Measurements from ENCODE around the gene NPTN.

NPTN gene

DNA sequence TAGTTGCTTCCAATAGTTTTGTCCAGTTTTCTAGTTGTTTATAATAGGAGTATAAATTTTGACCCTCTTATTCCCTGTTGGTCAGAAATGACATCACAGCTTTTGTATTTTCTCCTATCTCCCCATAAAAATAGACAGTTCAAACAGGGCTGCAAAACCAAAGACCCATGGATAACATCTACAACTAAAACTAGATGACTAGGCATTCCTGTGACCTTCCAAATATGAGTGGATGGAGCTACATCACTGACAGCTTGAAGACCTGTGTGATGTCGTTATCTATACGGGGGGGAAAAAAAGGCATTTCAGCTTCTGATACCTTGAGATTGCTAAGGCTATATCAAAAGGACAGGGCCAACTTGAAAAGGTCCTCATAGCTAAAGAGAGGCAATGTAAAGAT is 105.6 kb downstream of the NPTN start:
- TF ChIP-seq SIN3A (IDR thresholded peaks at IDR 0.05; ENCODE audit: borderline replicate concordance, insufficient read depth, low read length) (no peak), FOXP2 (optimal IDR thresholded peaks at IDR 0.05; ENCODE audit: borderline replicate concordance, extremely low read depth, extremely low read length, insufficient read depth) (no peak)

DNA sequence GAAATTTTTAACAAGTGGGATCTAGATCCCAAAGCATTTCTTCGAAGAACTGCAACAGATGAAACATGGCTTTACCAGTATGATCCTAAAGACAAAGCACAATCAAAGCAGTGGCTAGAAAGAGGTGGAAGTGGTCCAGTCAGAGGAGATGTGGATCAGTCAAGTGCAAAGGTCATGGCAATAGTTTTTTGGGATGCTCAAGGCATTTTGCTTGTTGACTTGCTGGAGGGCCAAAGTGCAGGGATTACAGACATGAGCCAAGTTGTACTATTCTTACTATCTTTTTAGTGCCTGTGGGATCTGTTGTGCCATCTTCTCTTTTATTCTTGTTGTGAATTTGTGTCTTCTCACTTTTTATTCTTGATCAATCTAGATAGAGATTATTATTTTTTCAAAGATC is 108.3 kb downstream of the NPTN start:
- TF ChIP-seq TAF1 (IDR thresholded peaks at IDR 0.05; ENCODE audit: borderline replicate concordance, insufficient read depth, low read length) (no peak), FOXP2 (optimal IDR thresholded peaks at IDR 0.05; ENCODE audit: borderline replicate concordance, extremely low read depth, extremely low read length, insufficient read depth) (no peak), POLR2AphosphoS5 (IDR thresholded peaks at IDR 0.05; ENCODE audit: low read depth, low read length) (no peak), SIN3A (IDR thresholded peaks at IDR 0.05; ENCODE audit: borderline replicate concordance, insufficient read depth, low read length) (no peak)
- TF ChIP-seq, protein P1, sequence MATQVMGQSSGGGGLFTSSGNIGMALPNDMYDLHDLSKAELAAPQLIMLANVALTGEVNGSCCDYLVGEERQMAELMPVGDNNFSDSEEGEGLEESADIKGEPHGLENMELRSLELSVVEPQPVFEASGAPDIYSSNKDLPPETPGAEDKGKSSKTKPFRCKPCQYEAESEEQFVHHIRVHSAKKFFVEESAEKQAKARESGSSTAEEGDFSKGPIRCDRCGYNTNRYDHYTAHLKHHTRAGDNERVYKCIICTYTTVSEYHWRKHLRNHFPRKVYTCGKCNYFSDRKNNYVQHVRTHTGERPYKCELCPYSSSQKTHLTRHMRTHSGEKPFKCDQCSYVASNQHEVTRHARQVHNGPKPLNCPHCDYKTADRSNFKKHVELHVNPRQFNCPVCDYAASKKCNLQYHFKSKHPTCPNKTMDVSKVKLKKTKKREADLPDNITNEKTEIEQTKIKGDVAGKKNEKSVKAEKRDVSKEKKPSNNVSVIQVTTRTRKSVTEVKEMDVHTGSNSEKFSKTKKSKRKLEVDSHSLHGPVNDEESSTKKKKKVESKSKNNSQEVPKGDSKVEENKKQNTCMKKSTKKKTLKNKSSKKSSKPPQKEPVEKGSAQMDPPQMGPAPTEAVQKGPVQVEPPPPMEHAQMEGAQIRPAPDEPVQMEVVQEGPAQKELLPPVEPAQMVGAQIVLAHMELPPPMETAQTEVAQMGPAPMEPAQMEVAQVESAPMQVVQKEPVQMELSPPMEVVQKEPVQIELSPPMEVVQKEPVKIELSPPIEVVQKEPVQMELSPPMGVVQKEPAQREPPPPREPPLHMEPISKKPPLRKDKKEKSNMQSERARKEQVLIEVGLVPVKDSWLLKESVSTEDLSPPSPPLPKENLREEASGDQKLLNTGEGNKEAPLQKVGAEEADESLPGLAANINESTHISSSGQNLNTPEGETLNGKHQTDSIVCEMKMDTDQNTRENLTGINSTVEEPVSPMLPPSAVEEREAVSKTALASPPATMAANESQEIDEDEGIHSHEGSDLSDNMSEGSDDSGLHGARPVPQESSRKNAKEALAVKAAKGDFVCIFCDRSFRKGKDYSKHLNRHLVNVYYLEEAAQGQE (IDR thresholded peaks at IDR 0.05; ENCODE audit: insufficient read depth in 1 of 2, low read depth in 2 of 2, low read length in 2 of 2): no peak

DNA sequence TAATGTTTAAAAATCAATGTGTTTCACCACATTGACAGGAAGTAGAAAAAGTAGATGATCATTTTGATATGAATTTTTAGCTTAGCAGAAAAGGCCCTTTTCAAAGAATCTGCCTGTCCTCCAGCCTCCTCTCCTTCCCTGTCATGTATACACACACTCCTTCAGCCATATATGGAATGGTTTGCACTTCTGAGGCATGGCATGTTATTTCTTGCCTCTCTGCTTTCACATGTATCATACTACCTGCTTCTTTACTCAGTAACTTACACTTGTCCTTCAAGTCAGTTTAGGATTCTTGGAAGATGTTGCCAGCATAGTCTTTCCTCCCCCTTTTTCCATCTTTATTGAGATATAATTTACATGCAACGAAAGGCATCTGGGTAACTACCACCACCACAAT is 111.2 kb downstream of the NPTN start:
- TF ChIP-seq FOXP2 (optimal IDR thresholded peaks at IDR 0.05; ENCODE audit: borderline replicate concordance, extremely low read depth, extremely low read length, insufficient read depth): no peak
- TF ChIP-seq SIN3A (IDR thresholded peaks at IDR 0.05; ENCODE audit: borderline replicate concordance, insufficient read depth, low read length): no peak
- TF ChIP-seq, protein P1 (IDR thresholded peaks at IDR 0.05; ENCODE audit: insufficient read depth in 1 of 2, low read depth in 2 of 2, low read length in 2 of 2): no peak
- TF ChIP-seq TAF1 (IDR thresholded peaks at IDR 0.05; ENCODE audit: borderline replicate concordance, insufficient read depth, low read length): no peak
- TF ChIP-seq POLR2AphosphoS5 (IDR thresholded peaks at IDR 0.05; ENCODE audit: low read depth, low read length): no peak

DNA sequence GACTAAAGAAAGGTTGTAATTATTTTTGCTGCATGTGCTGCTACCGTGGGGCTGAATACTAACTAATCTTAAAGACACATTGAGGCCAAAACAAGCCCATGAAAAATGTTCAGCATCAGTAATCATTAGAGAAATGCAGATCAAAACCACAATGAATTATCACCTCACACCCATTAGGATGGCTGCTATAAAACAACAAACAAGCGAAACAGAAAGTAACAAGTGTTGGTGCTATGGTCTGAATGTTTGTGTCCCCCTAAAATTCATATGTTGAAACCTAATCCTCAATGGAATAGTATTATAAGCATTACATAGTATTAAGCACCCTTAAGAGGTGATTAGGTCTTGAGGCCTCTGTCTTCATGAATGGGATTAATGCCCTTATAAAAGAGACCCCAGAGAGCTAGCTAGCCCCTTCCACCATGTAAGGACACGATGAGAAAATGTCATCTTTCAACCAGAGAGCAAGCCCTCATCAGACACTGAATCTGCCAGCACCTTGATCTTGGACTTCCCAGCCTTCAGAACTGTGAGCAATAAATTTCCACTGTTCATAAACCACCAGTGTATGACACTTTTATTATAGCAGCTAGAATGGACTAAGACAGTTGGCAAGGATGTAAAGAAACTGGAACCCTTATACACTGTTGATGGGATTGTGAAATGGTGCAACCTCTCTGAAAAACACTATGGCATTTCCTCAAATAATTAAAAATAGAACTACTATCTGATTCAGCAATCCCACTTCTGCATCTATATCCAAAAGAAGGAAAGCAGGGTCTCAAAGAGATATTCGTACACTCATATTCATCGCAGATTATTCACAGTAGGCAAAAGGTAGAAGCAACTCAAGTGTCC is 114.1 kb downstream of the NPTN start:
- TF ChIP-seq FOXP2 (optimal IDR thresholded peaks at IDR 0.05; ENCODE audit: borderline replicate concordance, extremely low read depth, extremely low read length, insufficient read depth) (no peak), POLR2AphosphoS5 (IDR thresholded peaks at IDR 0.05; ENCODE audit: low read depth, low read length) (no peak), TAF1 (IDR thresholded peaks at IDR 0.05; ENCODE audit: borderline replicate concordance, insufficient read depth, low read length) (no peak), SIN3A (IDR thresholded peaks at IDR 0.05; ENCODE audit: borderline replicate concordance, insufficient read depth, low read length) (no peak)
- TF ChIP-seq, protein P1 (IDR thresholded peaks at IDR 0.05; ENCODE audit: insufficient read depth in 1 of 2, low read depth in 2 of 2, low read length in 2 of 2): no peak

DNA sequence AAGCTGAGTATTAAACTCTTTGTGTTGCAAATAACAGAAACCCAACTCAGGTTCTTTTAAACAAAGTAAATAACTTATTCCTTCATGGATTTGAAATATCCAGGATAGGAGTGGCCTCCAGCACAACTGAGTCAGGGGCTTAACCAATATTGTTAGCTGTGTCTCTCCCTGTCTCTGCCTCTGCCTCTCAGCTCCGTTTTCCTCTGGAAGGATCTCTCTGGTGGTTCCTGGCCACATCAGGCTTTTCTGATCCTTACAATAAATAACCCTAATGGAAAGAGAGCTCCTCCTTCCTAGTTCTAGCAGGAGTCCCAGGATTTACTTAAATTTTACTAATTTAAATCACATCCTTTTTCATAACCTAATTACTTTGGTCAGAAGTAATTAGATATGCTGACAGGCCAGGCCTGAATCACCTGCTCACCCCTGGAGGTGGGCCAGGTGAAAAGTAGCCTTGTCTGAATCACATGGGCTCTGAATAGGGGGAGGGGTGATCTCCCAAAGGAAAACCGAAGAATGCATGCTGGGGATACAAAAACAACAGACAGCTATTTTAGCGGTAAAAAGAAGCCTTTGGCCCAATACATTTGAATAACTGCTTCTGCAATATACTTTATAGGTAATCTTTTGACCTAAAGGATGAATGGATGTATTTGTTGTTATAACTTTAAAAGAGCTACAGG is 114.9 kb downstream of the NPTN start:
- no peak for TF ChIP-seq POLR2AphosphoS5 (IDR thresholded peaks at IDR 0.05; ENCODE audit: low read depth, low read length)
- no peak for TF ChIP-seq TAF1 (IDR thresholded peaks at IDR 0.05; ENCODE audit: borderline replicate concordance, insufficient read depth, low read length)
- no peak for TF ChIP-seq SIN3A (IDR thresholded peaks at IDR 0.05; ENCODE audit: borderline replicate concordance, insufficient read depth, low read length)

DNA sequence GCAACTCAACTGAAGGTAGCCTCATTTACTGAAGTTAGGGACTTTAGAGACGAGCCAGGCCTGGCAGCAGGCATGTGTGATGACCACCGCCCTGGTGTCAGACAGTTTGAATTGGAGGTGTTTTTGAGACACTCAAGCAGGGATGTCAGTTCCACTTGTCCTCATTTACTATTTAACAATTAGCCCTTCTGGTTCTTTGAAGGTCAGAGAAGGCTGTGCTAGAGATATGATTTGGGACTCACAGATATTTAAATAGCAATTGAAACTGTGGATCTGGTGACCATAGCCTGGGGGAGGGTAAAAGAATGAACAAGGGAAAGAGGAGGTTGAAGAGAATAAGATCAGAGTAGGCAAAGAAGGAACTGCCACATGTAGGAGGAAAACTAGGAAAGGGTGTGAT is 115.6 kb downstream of the NPTN start:
- TF ChIP-seq, protein P1 (IDR thresholded peaks at IDR 0.05; ENCODE audit: insufficient read depth in 1 of 2, low read depth in 2 of 2, low read length in 2 of 2): no peak
- TF ChIP-seq SIN3A (IDR thresholded peaks at IDR 0.05; ENCODE audit: borderline replicate concordance, insufficient read depth, low read length) (no peak), FOXP2 (optimal IDR thresholded peaks at IDR 0.05; ENCODE audit: borderline replicate concordance, extremely low read depth, extremely low read length, insufficient read depth) (no peak), POLR2AphosphoS5 (IDR thresholded peaks at IDR 0.05; ENCODE audit: low read depth, low read length) (no peak), TAF1 (IDR thresholded peaks at IDR 0.05; ENCODE audit: borderline replicate concordance, insufficient read depth, low read length) (no peak)
